ENCODE measurements around the gene ARFGAP3.

- TF ChIP-seq CTCF (IDR thresholded peaks at IDR 0.05 in 4 of 5, conservative IDR thresholded peaks at IDR 0.05 in 1 of 5): no peak
- no peak for TF ChIP-seq POLR2A (IDR thresholded peaks at IDR 0.05)
Observed at GRCh38 chr22:42788021-42788420, 69.1 kb downstream of the ARFGAP3 start.
